Activated CD8-positive, alpha-beta memory T cell treated with anti-CD3 and anti-CD28 coated beads for 24 hours (primary cell): ENCODE results near the gene ARCN1.
A peak's percentile ranks its signal among the peaks of the same experiment; 100 is the strongest.
"Not testable (repeated sequence)": the region's sequence is repeated elsewhere in the genome, so short reads cannot be mapped to it uniquely, and the experiment has no call there.

Experiments
- DNase-seq: peaks from one replicate; pipeline ENCODE4 v3.0.0-alpha.2; 2020

Gene ARCN1

GRCh38 chr11:118545533-118545932, 26.7 kb upstream of the ARCN1 start:
- no peak for DNase-seq

DNA sequence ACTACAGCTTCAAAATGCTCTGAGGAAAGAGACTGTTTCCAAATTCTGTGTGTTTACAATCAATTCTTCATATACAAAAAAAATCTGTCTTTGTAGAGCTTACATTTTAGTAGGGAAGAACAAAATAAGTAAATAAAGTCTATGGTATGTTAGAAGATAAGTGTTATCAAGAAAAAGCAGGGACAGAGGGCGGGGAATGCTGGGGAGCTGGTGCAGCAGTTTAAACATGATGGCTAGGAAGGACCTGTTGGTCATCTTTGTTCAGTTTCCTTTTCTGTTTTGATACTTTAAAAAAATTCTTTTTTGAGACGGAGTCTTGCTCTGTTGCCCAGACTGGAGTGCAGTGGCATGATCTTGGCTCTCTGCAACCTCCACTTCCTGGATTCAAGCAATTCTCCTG, 25.1 kb upstream of the ARCN1 start:
- DNase-seq = no peak

DNA sequence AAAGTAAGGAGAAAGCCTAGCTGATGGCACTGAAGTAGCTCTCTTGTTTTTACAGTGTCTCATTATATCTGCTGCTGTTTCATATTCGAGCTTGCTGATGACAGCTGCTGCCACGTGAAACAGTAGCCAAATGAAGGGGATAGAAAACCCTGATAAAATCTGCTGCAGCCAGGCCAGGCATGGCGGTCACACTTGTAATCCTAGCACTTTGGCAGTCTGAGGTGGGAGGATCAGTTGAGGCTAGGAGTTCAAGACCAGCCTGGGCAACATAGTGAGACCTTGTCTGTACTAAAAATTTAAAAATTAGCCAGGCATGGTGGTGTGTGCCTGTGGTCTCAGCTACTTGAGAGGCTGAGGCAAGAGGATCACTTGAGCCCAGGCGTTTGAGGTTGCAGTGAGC, 19.9 kb upstream of the ARCN1 start:
- DNase-seq = no peak

DNA sequence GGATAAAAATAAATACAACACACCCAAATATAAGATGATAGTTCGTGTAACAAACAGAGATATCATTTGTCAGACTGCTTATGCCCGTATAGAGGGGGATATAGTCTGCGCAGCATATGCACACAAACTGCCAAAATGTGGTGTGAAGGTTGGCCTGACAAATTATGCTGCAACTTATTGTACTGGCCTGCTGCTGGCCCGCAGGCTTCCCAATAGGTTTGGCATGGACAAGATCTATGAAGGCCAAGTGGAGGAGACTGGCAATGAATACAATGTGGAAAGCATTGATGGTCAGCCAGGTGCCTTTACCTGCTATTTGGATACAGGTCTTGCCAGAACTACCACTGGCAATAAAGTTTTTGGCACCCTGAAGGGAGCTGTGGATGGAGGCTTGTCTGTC, 11.4 kb upstream of the ARCN1 start:
- peak; percentile 19 for DNase-seq

- peak; percentile 55 for DNase-seq
Observed at GRCh38 chr11:118565051-118565450, 7.2 kb upstream of the ARCN1 start.

DNA sequence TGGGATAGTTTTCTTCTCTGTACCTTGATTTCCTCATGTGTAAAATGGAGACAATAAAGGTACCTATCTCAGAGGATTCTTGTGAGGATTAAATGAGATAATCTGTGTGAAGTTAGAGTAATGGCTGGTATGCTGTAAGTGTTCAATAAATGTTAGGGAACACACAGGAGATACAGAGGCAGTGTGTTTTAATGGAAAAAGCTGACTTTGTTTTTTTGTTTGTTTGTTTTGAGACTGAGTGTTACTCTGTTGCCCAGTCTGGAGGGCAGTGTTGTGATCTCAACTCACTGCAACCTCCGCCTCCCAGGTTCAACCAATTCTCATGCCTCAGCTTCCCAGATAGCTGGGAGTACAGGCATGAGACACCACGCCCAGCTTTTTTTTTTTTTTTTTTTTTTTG, 2.5 kb upstream of the ARCN1 start:
- DNase-seq = no peak

- no peak for DNase-seq
Observed at GRCh38 chr11:118570787-118571186, 1.4 kb upstream of the ARCN1 start.

DNA sequence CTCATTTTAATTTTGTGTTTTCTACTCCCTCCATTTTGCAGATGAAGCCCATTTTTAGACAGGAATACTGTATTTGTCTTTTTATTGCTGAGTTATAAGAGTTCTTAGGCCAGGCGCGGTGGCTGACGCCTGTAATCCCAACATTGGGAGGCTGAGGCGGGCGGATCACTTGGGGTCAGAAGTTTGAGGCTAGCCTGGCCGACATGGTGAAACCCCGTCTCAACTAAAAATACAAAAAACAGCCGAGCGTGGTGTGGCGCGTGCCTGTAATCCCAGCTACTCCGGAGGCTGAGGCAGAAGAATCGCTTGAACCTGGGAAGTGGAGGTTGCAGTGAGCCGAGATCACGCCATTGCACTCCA, 528 bp upstream of the ARCN1 start:
- DNase-seq = peak; percentile 69

GRCh38 chr11:118572981-118573550, 857 bp downstream of the ARCN1 start:
- peak; percentile 63 for DNase-seq

GRCh38 chr11:118574636-118575035, 2.4 kb downstream of the ARCN1 start:
- DNase-seq = no peak

GRCh38 chr11:118577995-118578394, 5.8 kb downstream of the ARCN1 start:
- not testable (repeated sequence) for DNase-seq

DNA sequence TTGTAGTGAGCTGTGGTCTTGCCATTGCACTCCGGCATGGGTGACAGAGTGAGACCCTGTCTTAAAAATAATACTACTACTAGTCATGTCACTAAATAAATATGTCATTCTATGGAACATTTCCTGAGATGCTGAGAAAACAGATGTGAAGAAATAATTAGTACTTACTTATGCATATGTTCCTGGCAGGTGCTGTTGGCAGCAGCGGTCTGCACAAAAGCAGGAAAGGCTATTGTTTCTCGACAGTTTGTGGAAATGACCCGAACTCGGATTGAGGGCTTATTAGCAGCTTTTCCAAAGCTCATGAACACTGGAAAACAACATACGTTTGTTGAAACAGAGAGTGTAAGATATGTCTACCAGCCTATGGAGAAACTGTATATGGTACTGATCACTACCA, 8.8 kb downstream of the ARCN1 start:
- DNase-seq = no peak

GRCh38 chr11:118587952-118588351, 15.7 kb downstream of the ARCN1 start:
- DNase-seq = no peak

- no peak for DNase-seq
Observed at GRCh38 chr11:118592616-118593367, 20.6 kb downstream of the ARCN1 start.

DNA sequence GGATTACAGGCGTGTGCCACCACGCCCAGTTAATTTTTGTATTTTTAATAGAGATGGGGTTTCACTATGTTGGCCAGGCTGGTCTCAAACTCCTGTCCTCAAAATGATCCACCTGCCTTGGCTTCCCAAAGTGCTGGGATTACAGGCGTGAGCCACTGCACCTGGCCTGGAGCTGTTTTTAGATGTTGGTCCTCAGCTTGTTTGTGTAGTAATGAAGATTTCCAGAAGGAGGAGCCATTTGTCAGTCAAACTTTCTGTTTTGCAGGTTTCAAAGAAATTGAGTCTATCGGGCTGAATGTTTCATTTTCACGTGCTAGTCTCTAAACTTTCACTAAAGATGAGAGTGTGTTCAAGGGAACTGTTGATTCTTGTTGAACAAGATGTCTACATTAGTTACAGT, 22.8 kb downstream of the ARCN1 start:
- peak; percentile 51 for DNase-seq

GRCh38 chr11:118596224-118597146, 24.3 kb downstream of the ARCN1 start:
- peak; percentile 28 for DNase-seq

- peak; percentile 45 for DNase-seq
Observed at GRCh38 chr11:118597556-118597955, 25.3 kb downstream of the ARCN1 start.

GRCh38 chr11:118602331-118602730, 30.1 kb downstream of the ARCN1 start:
- DNase-seq = peak; percentile 37

DNA sequence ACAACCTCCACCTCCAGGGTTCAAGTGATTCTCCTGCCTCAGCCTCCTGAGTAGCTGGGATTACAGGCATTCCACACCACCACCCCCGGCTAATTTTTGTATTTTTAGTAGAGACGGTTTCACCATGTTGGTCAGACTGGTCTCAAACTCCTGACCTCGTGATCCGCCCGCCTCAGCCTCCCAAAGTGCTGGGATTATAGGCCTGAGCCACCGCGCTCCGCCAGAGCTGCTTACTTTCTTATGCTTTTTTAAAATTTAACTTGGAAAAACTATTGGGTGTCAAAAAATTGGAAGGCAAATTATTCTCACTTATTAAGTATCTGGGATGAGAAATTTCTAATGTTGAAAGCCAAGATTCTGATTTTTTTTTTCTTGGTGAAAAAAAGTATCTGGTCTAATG, 31.5 kb downstream of the ARCN1 start:
- DNase-seq = not testable (repeated sequence)

DNA sequence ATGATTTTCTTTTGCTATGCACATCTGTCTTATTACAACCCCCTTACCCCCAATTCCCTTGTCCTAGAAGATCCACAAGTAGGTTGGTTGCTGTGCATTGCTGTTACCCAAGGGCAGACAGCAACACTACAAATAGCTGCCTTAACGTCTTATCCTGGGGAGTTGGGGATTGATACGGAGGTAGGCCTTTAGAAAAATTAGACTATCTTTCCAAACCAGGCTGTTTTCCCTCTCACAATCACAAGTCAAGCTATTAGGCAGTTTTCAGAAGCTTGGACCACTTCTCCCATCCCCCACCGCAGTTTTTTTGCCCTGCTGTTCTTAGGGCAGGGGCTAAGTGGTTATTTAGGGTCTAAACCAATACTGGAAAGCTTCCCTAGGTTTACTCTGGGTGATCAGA, 32.4 kb downstream of the ARCN1 start:
- peak; percentile 26 for DNase-seq

DNA sequence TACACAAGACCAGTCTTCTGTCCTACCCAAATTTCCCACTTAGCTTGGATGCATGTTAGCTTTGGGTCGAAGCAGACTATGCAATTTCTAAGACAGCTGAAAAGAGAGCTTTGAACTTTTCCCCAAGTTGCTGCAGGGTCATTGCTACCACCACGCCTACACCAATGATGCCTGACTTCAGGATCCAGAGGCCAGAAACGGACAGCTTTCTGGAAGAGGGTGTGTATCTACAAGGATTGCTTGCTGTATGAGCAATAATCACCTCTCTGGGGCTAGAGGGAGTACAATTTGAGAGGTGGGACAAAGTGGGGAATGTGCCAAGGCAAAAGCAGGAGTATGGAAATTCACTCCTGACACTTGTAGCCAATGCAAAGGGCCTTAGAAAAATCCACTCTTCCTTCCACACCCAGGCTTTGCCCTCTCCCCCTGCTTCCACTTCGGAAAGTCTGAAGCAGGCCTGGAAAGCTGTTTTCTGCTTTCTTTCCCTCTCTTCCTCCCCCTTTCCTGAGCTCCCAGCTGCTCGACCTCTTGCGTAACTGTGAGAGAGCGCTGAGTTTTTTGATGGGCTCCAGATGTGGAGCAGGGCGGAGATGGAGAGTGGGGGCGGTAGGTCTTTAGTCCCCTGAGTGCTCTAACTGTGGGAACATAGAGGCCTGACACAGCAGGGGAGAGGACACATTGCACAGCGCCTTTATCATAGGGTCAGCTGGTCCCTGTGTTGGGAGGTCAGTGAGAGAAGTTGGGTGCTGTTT, 33.1 kb downstream of the ARCN1 start:
- no peak for DNase-seq

- no peak for DNase-seq
Observed at GRCh38 chr11:118606157-118606843, 34.1 kb downstream of the ARCN1 start.
